ENCODE results near the gene ADORA1. TPM values are rescaled to one million over a fixed set of nuclear protein-coding genes. Genes with fewer than 3 reads are reported as not detected.

ADORA1 gene
- total RNA-seq, 1 experiment from 2014 or later = 1.5 TPM

DNA sequence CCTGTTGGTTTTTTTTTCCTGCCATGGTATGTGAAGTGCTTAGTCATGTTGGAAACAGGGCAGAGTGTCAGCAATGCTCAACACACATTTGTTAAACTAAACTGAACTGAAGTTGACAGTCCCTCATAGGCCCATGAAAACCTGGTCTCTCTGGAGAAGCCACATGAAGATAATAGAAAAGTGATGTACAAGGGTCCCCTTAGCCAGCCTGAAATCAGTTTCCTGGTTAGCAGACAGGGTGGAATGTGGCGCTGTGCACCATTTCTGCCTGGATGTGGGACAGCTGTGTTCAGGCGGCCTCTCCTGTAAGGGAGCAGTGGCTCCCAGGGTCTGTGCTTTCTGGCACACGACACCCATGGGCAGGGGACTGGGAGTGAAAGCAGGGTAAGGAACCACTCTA, 68.8 kb downstream of the ADORA1 start:
- BruUV-seq (replicated peaks) = no TSS peak
- H3K4me1 Mint-ChIP-seq (ENCODE audit: low read depth, unreplicated experiment) = no peaks in the 10 kb centered on the region
- H3K36me3 Mint-ChIP-seq (ENCODE audit: insufficient read depth, unreplicated experiment) = no peaks in the 10 kb centered on the region
- TF ChIP-seq, protein P1, sequence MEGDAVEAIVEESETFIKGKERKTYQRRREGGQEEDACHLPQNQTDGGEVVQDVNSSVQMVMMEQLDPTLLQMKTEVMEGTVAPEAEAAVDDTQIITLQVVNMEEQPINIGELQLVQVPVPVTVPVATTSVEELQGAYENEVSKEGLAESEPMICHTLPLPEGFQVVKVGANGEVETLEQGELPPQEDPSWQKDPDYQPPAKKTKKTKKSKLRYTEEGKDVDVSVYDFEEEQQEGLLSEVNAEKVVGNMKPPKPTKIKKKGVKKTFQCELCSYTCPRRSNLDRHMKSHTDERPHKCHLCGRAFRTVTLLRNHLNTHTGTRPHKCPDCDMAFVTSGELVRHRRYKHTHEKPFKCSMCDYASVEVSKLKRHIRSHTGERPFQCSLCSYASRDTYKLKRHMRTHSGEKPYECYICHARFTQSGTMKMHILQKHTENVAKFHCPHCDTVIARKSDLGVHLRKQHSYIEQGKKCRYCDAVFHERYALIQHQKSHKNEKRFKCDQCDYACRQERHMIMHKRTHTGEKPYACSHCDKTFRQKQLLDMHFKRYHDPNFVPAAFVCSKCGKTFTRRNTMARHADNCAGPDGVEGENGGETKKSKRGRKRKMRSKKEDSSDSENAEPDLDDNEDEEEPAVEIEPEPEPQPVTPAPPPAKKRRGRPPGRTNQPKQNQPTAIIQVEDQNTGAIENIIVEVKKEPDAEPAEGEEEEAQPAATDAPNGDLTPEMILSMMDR (IDR thresholded peaks at IDR 0.05; ENCODE audit: unreplicated experiment) = no peak
- H3K27me3 Mint-ChIP-seq (ENCODE audit: unreplicated experiment) = peaks cover 77% of the 10 kb centered on the region
- no peak overlapping the region for H3K4me3 Mint-ChIP-seq (ENCODE audit: low read depth, unreplicated experiment)
- CTCF ChIA-PET = no interaction called here
- intact Hi-C loops (cut with micrococcal nuclease; ENCODE audit: unreplicated experiment) = no loop called here
- H3K27ac Mint-ChIP-seq (ENCODE audit: unreplicated experiment) = no peak overlapping the region
- no peaks in the 10 kb centered on the region for H3K9me3 Mint-ChIP-seq (ENCODE audit: low read depth, unreplicated experiment)
- DNase-seq = no peak

DNA sequence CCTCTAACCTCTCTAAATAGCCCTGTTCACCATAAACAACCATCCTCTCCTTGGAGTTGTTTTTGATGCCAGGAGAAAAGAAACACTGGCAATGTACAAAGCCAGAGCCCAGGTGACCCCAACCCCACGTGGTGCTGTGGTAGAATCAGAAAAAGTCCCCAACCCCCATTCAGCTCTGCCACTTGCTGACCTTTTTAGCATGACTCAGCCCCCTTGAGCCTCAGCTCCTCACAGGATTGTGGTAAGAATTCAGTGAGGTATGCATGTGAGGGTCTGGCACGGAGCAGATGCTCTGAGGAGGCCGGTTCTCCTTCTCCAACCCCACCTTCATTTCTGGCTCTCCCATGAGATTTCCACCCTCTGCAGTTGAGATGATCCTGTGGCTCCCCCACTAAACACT, 70.1 kb downstream of the ADORA1 start:
- no TSS peak for BruUV-seq (replicated peaks)
- Mint-ChIP-seq H3K27me3 (ENCODE audit: unreplicated experiment) (peaks cover 77% of the 10 kb centered on the region), H3K27ac (ENCODE audit: unreplicated experiment) (no peak overlapping the region), H3K9me3 (ENCODE audit: low read depth, unreplicated experiment) (no peaks in the 10 kb centered on the region), H3K36me3 (ENCODE audit: insufficient read depth, unreplicated experiment) (no peaks in the 10 kb centered on the region), H3K4me1 (ENCODE audit: low read depth, unreplicated experiment) (no peaks in the 10 kb centered on the region), H3K4me3 (ENCODE audit: low read depth, unreplicated experiment) (no peak overlapping the region)
- intact Hi-C loops (cut with micrococcal nuclease; ENCODE audit: unreplicated experiment) = no loop called here
- TF ChIP-seq, protein P1 (IDR thresholded peaks at IDR 0.05; ENCODE audit: unreplicated experiment) = no peak
- CTCF ChIA-PET = no interaction called here
- DNase-seq = no peak

GRCh38 chr1:203199002-203199401, 71.5 kb downstream of the ADORA1 start:
- no peak overlapping the region for H3K4me3 Mint-ChIP-seq (ENCODE audit: low read depth, unreplicated experiment)
- no peak overlapping the region for H3K27ac Mint-ChIP-seq (ENCODE audit: unreplicated experiment)
- peaks cover 90% of the 10 kb centered on the region for H3K27me3 Mint-ChIP-seq (ENCODE audit: unreplicated experiment)
- TF ChIP-seq, protein P1 (IDR thresholded peaks at IDR 0.05; ENCODE audit: unreplicated experiment) = no peak
- no peaks in the 10 kb centered on the region for H3K4me1 Mint-ChIP-seq (ENCODE audit: low read depth, unreplicated experiment)
- intact Hi-C loops (cut with micrococcal nuclease; ENCODE audit: unreplicated experiment) = no loop called here
- H3K36me3 Mint-ChIP-seq (ENCODE audit: insufficient read depth, unreplicated experiment) = no peaks in the 10 kb centered on the region
- no peak for DNase-seq
- no peaks in the 10 kb centered on the region for H3K9me3 Mint-ChIP-seq (ENCODE audit: low read depth, unreplicated experiment)
- CTCF ChIA-PET = interaction anchor here (0.6 to 0.7 kb wide), 2 partner anchors 192 to 612 kb away, joined by 3 read pairs; partner anchors contain the start of gene TMEM183A
- BruUV-seq (replicated peaks) = no TSS peak

DNA sequence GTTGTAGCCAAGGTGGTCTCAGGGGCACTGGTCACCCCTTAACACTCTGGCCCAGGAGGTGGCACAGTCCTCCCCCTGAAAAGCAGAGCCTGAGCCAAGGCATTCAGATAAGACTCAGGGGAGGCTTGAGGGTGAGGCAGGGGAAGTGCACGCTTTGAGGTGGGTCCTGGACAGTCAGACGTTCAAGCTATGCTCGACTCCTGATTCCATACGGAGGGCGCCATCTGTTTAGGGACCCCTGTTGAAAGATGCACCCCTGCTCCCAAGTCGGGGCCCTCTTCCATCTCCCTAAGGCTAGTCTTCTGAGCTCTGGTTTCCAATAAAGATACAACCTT, 71.9 kb downstream of the ADORA1 start:
- intact Hi-C loops (cut with micrococcal nuclease; ENCODE audit: unreplicated experiment) = no loop called here
- H3K4me3 Mint-ChIP-seq (ENCODE audit: low read depth, unreplicated experiment) = no peak overlapping the region
- no peaks in the 10 kb centered on the region for H3K9me3 Mint-ChIP-seq (ENCODE audit: low read depth, unreplicated experiment)
- DNase-seq = no peak
- no peak overlapping the region for H3K27ac Mint-ChIP-seq (ENCODE audit: unreplicated experiment)
- TF ChIP-seq, protein P1 (IDR thresholded peaks at IDR 0.05; ENCODE audit: unreplicated experiment) = no peak
- H3K36me3 Mint-ChIP-seq (ENCODE audit: insufficient read depth, unreplicated experiment) = no peaks in the 10 kb centered on the region
- CTCF ChIA-PET = interaction anchor here (0.6 to 0.7 kb wide), 2 partner anchors 192 to 612 kb away, joined by 3 read pairs; partner anchors contain the start of gene TMEM183A
- H3K27me3 Mint-ChIP-seq (ENCODE audit: unreplicated experiment) = peaks cover 95% of the 10 kb centered on the region
- BruUV-seq (replicated peaks) = no TSS peak
- H3K4me1 Mint-ChIP-seq (ENCODE audit: low read depth, unreplicated experiment) = no peaks in the 10 kb centered on the region
